Activated CD8-positive, alpha-beta memory T cell treated with anti-CD3 and anti-CD28 coated beads, Interleukin-2, amount 50 U/mL, for 4 hours (primary cell): ENCODE measurements around the gene ABI1.

Experiments used
- DNase-seq: peaks from one replicate; pipeline ENCODE4 v3.0.0-alpha.2; 2020

The ABI1 gene

GRCh38 chr10:26854524-26854923 is 6.2 kb downstream of the ABI1 start:
- no peak for DNase-seq

- no peak for DNase-seq
Measured at GRCh38 chr10:26844396-26844975, 16.3 kb downstream of the ABI1 start.

GRCh38 chr10:26843736-26844135 is 17.0 kb downstream of the ABI1 start:
- no peak for DNase-seq

GRCh38 chr10:26841733-26842317 is 18.9 kb downstream of the ABI1 start:
- DNase-seq, result no peak

- no peak for DNase-seq
Measured at GRCh38 chr10:26840938-26841732, 19.6 kb downstream of the ABI1 start.

GRCh38 chr10:26839966-26840627 is 20.7 kb downstream of the ABI1 start:
- no peak for DNase-seq

GRCh38 chr10:26837139-26837538 is 23.6 kb downstream of the ABI1 start:
- no peak for DNase-seq

- DNase-seq, result no peak
Measured at GRCh38 chr10:26835025-26835424, 25.7 kb downstream of the ABI1 start.

- no peak for DNase-seq
Measured at GRCh38 chr10:26832960-26833359, 27.8 kb downstream of the ABI1 start.

- DNase-seq, result no peak
Measured at GRCh38 chr10:26831936-26832335, 28.8 kb downstream of the ABI1 start.

- DNase-seq, result no peak
Measured at GRCh38 chr10:26829810-26830515, 30.8 kb downstream of the ABI1 start.

GRCh38 chr10:26824015-26824690 is 36.6 kb downstream of the ABI1 start:
- no peak for DNase-seq

- no peak for DNase-seq
Measured at GRCh38 chr10:26821699-26822570, 38.8 kb downstream of the ABI1 start.

GRCh38 chr10:26815500-26815899 is 45.3 kb downstream of the ABI1 start:
- DNase-seq, result no peak

- no peak for DNase-seq
Measured at GRCh38 chr10:26810435-26811026, 50.2 kb downstream of the ABI1 start.

- DNase-seq, result no peak
Measured at GRCh38 chr10:26809973-26810372, 50.8 kb downstream of the ABI1 start.

GRCh38 chr10:26807532-26807931 is 53.2 kb downstream of the ABI1 start:
- no peak for DNase-seq

- no peak for DNase-seq
Measured at GRCh38 chr10:26806557-26806956, 54.2 kb downstream of the ABI1 start.

- no peak for DNase-seq
Measured at GRCh38 chr10:26805567-26806245, 55.1 kb downstream of the ABI1 start.
